ENCODE results near the gene CACNA1C.

The CACNA1C gene

GRCh38 chr12:2484141-2484776 lies 431.5 kb downstream of the CACNA1C start:
- TF ChIP-seq CTCF (IDR thresholded peaks at IDR 0.05; ENCODE audit: insufficient read depth, missing control alignments): no peak
- DNase-seq (ENCODE audit: insufficient read length, low spot score) (no peak), FAIRE-seq (no peak)

- no peak for DNase-seq (ENCODE audit: insufficient read length, low spot score)
- no peak for TF ChIP-seq CTCF (IDR thresholded peaks at IDR 0.05; ENCODE audit: insufficient read depth, missing control alignments)
- FAIRE-seq: no peak
These were observed 432.9 kb downstream of the CACNA1C start for GRCh38 chr12:2485681-2486080.

DNA sequence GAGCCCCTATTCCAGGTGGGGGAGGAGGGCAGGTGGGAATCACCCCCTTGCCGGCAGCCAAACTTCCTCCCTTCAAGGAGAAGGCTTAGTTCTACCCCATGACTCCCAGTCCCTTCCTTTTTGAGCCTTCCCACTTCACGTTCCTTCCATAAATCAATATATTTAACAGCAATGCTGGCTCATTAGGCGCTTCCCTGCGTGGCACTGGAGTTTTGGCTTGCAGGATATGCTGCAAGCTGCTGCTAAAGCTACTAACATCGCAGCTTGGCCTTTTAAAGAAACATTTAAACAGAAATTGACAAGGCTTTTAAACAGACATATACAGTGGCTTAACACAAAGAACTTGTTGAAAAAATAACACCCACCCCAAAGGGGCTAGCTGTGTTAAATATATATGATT lies 434.0 kb downstream of the CACNA1C start:
- TF ChIP-seq CTCF (IDR thresholded peaks at IDR 0.05; ENCODE audit: insufficient read depth, missing control alignments): no peak

DNA sequence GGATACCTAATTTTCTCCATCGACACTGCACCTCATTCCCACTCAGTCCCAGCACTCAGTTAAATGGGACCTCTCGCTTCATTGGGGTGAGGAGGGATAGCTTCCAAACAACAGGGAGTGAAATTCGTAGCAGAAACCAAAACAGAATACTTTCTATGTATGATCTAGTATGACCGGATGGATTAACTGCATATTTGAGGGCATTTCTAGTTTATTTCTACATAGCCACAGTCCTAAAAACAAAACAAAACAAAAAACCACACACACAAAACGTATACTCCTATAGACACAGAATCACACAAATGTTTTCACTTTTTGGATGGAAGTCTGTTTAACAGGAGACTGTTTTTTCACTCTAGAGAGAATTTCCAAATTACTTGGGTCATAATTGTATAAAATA lies 434.5 kb downstream of the CACNA1C start:
- DNase-seq (ENCODE audit: insufficient read length, low spot score): no peak
- no peak for FAIRE-seq
- TF ChIP-seq CTCF (IDR thresholded peaks at IDR 0.05; ENCODE audit: insufficient read depth, missing control alignments): no peak

More for the DNA sequence above, 434.0 kb downstream of the CACNA1C start:
- FAIRE-seq (no peak), DNase-seq (ENCODE audit: insufficient read length, low spot score) (no peak)

DNA sequence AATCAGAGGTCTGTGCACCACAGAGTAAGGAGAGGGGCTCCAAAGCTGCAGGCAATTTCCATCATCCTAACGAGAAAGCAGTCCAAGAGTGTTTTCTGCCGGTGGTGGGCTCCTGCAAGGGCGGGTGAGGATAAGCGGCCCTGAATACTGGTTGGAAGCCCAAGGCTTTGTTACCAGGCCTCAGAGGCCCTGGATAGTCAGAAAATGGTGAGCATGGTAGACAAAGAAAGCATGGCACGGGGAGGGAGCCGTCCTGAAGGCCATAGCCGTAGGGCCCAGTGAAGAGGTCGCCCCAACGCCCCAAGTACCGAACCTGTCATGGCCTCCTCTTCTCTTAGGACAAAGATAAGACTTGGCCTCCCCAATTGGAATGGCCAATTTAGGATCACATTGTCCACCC lies 435.3 kb downstream of the CACNA1C start:
- FAIRE-seq: no peak

DNA sequence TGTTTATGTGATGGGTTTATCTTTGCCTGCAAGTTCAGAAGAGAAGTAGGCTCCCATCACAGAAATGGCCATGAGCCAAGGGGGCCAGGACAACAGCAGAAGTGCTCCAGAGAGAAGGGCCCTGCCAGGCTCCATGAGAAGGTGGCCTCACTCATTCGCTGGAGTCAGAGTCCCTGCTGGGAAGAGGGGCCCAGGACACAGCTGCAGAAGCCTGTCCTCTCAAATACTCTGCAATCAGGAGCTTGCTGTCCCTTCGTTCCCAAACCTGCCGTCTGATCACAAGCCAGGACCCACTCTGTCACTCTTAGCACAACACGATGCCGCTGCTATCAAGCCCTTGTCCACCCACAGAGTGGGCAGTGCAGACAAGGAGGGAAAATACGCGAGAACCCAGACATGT lies 435.8 kb downstream of the CACNA1C start:
- no peak for DNase-seq (ENCODE audit: insufficient read length, low spot score)
- no peak for TF ChIP-seq CTCF (IDR thresholded peaks at IDR 0.05; ENCODE audit: insufficient read depth, missing control alignments)
- FAIRE-seq: no peak

More for the DNA sequence above, 435.3 kb downstream of the CACNA1C start:
- no peak for DNase-seq (ENCODE audit: insufficient read length, low spot score)
- TF ChIP-seq CTCF (IDR thresholded peaks at IDR 0.05; ENCODE audit: insufficient read depth, missing control alignments): no peak

DNA sequence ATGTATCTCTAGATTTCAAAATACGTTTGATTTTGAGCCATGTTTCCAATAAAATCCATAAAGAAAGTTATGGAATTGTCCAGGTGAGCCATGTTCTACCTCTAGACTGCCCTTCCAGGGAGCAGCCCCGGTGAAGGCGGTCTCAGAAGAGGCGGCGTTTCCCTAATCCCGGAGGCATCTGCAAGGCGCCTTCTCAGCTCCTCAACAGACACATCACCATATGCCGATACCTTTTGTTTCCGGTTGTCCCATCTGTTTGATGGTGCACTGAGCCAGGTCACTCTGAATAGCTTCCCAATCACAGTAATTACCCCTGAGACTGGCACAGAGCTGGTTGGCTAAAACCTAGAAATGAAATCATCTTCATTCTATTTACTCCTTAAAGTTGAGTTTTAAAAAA lies 436.5 kb downstream of the CACNA1C start:
- peak; percentile 97 for FAIRE-seq
- TF ChIP-seq CTCF (IDR thresholded peaks at IDR 0.05; ENCODE audit: insufficient read depth, missing control alignments): no peak
- DNase-seq (ENCODE audit: insufficient read length, low spot score): peak; percentile 89

All from D721Med (cell line).